Colonic mucosa (tissue), 4 donors: ENCODE results near the gene BTNL9. TPM values are rescaled to one million over a fixed set of nuclear protein-coding genes. Genes with fewer than 3 reads are reported as not detected.

Experiments used
- DNase-seq: peaks from one replicate; pipeline ENCODE4 v3.0.0-alpha.2; 2020
- H3K27ac ChIP-seq: fragments of 200-600 bp; one replicate; pipeline ENCODE4 v1.8.0; 2021
- H3K27me3 ChIP-seq: fragments of 200-600 bp; one replicate; pipeline ENCODE4 v1.8.0; 2021
- H3K36me3 ChIP-seq: fragments of 200-600 bp; one replicate; pipeline ENCODE4 v1.8.0; 2021
- H3K4me1 ChIP-seq: fragments of 200-600 bp; one replicate; pipeline ENCODE4 v1.8.0; 2021; ENCODE audit warnings: mild to moderate bottlenecking
- H3K4me3 ChIP-seq: fragments of 200-600 bp; one replicate; pipeline ENCODE4 v1.8.0; 2021
- H3K9ac ChIP-seq, 2 donors: one replicate each; pipeline ENCODE4 v1.7.0; 2013; ENCODE audit warnings: control low read depth in 2 of 2, low read depth in 2 of 2, low read length in 2 of 2
- H3K9me3 ChIP-seq: fragments of 200-600 bp; one replicate; pipeline ENCODE4 v1.8.0; 2021
- intact Hi-C: fragments of 100-400 bp; cut with DNase I; formaldehyde crosslinking; loops from one replicate; pipeline ENCODE4 v1.14.1; 2022
- total RNA-seq, 2 donors: library from RNA; stranded (reverse); fragmentation: NEBNext Ultra II Directional in 1 of 2; extraction: Animal tissue kit (Norgen Biotek cat#: 25700) in 1 of 2; gene quantifications; one replicate each; pipeline ENCODE4 v1.2.1, GENCODE V29; 2021
- TF ChIP-seq, protein P1 (sequence below): fragments of 200-600 bp; IDR thresholded peaks from one replicate; pipeline ENCODE4 v1.8.0; 2022; ENCODE audit warnings: antibody characterized with exemption, mild to moderate bottlenecking
- donor health status: healthy.
- donor health status: DM: no; HTN: no; CAD: no.
- donor health status: DM: no; HTN: no; CAD: no.

The BTNL9 gene
- total RNA-seq, 2 donors from 2014 or later, result 2.8 to 5.3 TPM

DNA sequence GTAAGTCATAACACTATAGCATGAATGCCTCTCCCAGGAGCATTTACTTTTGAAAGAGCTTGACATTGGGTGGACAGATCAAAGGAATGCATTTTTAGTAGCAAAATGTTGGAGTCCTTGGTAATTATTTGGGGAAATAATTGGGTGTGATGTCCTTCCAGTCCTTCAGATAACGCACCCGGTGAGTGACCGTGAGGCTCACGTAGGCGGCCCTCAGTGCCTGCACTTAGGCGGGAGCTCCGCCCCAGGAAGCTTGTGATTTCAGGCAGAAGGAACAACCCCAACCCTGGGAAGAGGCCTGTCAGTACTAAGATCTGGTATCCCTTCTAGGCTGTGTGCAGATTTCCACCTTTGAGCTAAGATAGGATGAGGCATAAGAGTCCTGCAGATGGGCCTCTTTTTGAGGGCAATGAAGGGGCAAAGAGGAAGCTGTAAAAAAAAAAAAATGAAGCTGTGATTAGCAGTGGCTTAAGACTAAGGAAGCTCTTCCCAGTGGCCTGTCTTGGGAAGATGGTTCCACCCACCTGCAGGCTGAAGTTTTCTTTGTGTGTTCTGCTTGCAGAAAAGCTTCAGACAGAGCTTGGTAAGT, 14.9 kb downstream of the BTNL9 start:
- H3K27me3 ChIP-seq, result peaks cover 58% of the 10 kb centered on the region
- DNase-seq, result no peak
- intact Hi-C loops, result no loop called here

DNA sequence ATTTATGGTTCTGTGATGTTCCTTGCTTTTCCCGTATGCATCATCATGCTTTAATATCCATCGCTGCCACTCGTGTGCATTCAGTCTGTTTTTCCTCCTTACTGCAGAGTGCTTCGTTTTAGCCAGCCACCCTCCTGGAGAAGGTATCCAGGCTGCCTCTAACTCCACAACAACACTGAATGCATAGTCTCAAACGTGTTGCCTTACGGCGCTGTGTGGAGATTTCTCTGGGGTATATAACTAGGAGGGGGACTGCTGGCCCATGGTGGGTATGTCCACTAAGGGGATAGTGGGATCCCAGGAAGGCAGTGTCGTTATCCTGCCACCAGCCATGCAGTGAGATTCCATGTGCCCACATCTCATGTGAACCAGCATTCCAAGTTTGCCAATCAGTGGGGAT, 16.4 kb downstream of the BTNL9 start:
- intact Hi-C loops, result no loop called here
- no peaks in the 10 kb centered on the region for H3K4me1 ChIP-seq
- no peak overlapping the region for H3K9ac ChIP-seq
- TF ChIP-seq, protein P1, sequence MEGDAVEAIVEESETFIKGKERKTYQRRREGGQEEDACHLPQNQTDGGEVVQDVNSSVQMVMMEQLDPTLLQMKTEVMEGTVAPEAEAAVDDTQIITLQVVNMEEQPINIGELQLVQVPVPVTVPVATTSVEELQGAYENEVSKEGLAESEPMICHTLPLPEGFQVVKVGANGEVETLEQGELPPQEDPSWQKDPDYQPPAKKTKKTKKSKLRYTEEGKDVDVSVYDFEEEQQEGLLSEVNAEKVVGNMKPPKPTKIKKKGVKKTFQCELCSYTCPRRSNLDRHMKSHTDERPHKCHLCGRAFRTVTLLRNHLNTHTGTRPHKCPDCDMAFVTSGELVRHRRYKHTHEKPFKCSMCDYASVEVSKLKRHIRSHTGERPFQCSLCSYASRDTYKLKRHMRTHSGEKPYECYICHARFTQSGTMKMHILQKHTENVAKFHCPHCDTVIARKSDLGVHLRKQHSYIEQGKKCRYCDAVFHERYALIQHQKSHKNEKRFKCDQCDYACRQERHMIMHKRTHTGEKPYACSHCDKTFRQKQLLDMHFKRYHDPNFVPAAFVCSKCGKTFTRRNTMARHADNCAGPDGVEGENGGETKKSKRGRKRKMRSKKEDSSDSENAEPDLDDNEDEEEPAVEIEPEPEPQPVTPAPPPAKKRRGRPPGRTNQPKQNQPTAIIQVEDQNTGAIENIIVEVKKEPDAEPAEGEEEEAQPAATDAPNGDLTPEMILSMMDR, result no peak
- DNase-seq, result no peak
- H3K4me3 ChIP-seq, result no peak overlapping the region
- H3K36me3 ChIP-seq, result no peaks in the 10 kb centered on the region
- no peak overlapping the region for H3K27ac ChIP-seq
- H3K9me3 ChIP-seq, result no peaks in the 10 kb centered on the region
- H3K27me3 ChIP-seq, result peaks cover 50% of the 10 kb centered on the region

More for the DNA sequence above, 14.9 kb downstream of the BTNL9 start:
- H3K4me3 ChIP-seq, result no peak overlapping the region
- no peaks in the 10 kb centered on the region for H3K36me3 ChIP-seq
- no peak overlapping the region for H3K27ac ChIP-seq
- no peaks in the 10 kb centered on the region for H3K4me1 ChIP-seq
- H3K9me3 ChIP-seq, result no peaks in the 10 kb centered on the region
- TF ChIP-seq, protein P1, result no peak
- no peak overlapping the region for H3K9ac ChIP-seq

- TF ChIP-seq, protein P1, result no peak
- no peak overlapping the region for H3K4me3 ChIP-seq
- intact Hi-C loops, result no loop called here
- H3K9me3 ChIP-seq, result no peaks in the 10 kb centered on the region
- H3K27ac ChIP-seq, result no peak overlapping the region
- DNase-seq, result no peak
- no peak overlapping the region for H3K9ac ChIP-seq
- peaks cover 40% of the 10 kb centered on the region for H3K27me3 ChIP-seq
- no peaks in the 10 kb centered on the region for H3K4me1 ChIP-seq
- H3K36me3 ChIP-seq, result no peaks in the 10 kb centered on the region
Measured at GRCh38 chr5:181058321-181058720, 18.3 kb downstream of the BTNL9 start.

GRCh38 chr5:181058786-181059296, 18.8 kb downstream of the BTNL9 start:
- intact Hi-C loops, result no loop called here

DNA sequence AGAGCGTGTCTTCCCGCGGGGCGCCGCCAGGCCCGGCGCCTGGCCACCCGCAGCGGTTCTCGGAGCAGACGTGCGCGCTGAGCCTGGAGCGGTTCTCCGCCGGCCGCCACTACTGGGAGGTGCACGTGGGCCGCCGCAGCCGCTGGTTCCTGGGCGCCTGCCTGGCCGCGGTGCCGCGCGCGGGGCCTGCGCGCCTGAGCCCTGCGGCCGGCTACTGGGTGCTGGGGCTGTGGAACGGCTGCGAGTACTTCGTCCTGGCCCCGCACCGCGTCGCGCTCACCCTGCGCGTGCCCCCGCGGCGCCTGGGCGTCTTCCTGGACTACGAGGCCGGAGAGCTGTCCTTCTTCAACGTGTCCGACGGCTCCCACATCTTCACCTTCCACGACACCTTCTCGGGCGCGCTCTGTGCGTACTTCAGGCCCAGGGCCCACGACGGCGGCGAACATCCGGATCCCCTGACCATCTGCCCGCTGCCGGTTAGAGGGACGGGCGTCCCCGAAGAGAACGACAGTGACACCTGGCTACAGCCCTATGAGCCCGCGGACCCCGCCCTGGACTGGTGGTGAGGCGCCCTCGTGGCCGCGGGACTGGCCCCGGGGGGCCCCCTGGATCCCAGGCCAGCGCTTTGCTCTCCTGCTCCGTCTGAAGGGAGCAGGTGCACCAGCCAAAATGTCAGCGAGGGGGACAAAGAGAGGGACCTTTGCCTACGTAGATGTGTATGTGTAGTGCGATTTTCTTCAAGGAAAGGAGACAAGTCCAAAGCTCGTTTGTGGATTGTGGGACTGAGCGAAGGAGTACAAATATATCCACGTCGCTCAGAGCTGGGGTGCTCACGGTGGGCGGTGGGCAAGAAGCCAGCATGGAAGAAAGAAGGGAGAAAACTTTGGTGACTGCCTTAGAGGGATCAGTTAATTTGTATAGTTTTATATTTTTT, 19.5 kb downstream of the BTNL9 start:
- Histone ChIP-seq H3K27me3 (peaks cover 29% of the 10 kb centered on the region), H3K4me3 (peak overlapping the region; percentile 12), H3K9ac (no peak overlapping the region), H3K9me3 (no peaks in the 10 kb centered on the region), H3K36me3 (no peaks in the 10 kb centered on the region), H3K4me1 (no peaks in the 10 kb centered on the region), H3K27ac (no peak overlapping the region)
- intact Hi-C loops, result no loop called here
- TF ChIP-seq, protein P1, result no peak
- DNase-seq, result no peak

More at GRCh38 chr5:181058786-181059296, 18.8 kb downstream of the BTNL9 start:
- no peak for DNase-seq
- Histone ChIP-seq H3K4me3 (no peak overlapping the region), H3K36me3 (no peaks in the 10 kb centered on the region), H3K27me3 (peaks cover 35% of the 10 kb centered on the region), H3K9ac (no peak overlapping the region), H3K27ac (no peak overlapping the region), H3K4me1 (no peaks in the 10 kb centered on the region), H3K9me3 (no peaks in the 10 kb centered on the region)
- TF ChIP-seq, protein P1, result no peak
